GM12891 (cell line): Measurements from ENCODE around the gene AXIN1.

Source experiments
- POLR2A ChIP-seq: IDR thresholded peaks from 2 replicates; pipeline ENCODE4 v1.6.1; 2011; ENCODE audit warnings: low read depth, low read length, control low read depth
- POLR2AphosphoS5 ChIP-seq: IDR thresholded peaks from 2 replicates; pipeline ENCODE4 v1.6.1; 2011; ENCODE audit warnings: low read depth, low read length, control low read depth

- TF ChIP-seq POLR2A (no peak), POLR2AphosphoS5 (no peak)
Measured at GRCh38 chr16:352547-353403, at the start of gene AXIN1.
